Stimulated activated CD4-positive, alpha-beta T cell treated with anti-CD3 and anti-CD28 coated beads, Interleukin-1b, Interleukin-23, amount 100 ng/mL, for 4 hours (primary cell): ENCODE measurements around the gene NOM1.

Experiments used
- DNase-seq, 2 donors: peaks; one replicate each; pipeline ENCODE4 v3.0.0-alpha.2; 2020; ENCODE audit warnings: low read depth in 2 of 2

Gene NOM1

GRCh38 chr7:157017603-157018327 is 68.3 kb downstream of the NOM1 start:
- DNase-seq, result no peak

GRCh38 chr7:157018328-157018996 is 69.0 kb downstream of the NOM1 start:
- no peak for DNase-seq

GRCh38 chr7:157018997-157019608 is 69.6 kb downstream of the NOM1 start:
- no peak for DNase-seq

- no peak for DNase-seq
Observed at GRCh38 chr7:157019718-157020451, 70.4 kb downstream of the NOM1 start.

GRCh38 chr7:157020514-157021070 is 71.1 kb downstream of the NOM1 start:
- no peak for DNase-seq

GRCh38 chr7:157021071-157021870 is 71.8 kb downstream of the NOM1 start:
- no peak for DNase-seq

GRCh38 chr7:157021871-157022680 is 72.6 kb downstream of the NOM1 start:
- DNase-seq, result no peak
